ENCODE data around the gene ATP8B3.

The ATP8B3 gene

DNA sequence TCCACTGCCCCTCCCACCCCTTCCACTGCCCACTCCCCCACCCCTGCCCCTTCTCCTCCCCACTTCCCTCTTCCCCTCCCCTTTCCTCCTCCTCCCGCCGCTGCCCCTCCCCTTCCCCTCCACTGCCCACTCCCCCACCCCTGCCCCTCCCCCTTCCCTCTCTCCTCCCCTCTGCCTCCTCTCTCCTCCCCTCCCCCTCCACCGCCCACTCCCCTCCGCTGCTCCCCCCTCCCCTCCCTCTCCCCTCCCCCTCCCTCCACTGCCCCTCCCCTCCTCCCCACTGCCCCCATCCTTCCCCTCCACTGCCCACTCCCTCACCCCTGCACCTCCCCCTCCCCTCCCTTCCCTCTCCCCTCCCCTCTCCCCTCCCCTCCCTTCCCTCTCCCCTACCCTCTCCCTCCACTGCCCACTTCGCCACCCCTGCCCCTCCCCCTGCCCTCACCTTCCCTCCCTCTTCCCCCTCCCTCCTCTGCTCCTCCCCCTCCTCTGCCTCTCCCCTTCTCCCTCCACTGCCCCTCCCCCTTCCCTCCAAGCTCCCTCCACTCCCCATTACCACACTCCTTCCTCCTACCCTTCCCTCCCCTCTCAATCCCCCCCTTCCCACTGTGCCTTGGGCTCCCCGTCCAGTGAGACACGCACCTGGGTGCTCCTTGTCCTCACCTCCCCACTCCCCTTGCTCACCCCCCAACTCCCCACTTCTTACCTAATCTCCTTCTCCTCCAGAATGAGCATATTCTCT is 21.9 kb downstream of the ATP8B3 start:
- no peak for DNase-seq

DNA sequence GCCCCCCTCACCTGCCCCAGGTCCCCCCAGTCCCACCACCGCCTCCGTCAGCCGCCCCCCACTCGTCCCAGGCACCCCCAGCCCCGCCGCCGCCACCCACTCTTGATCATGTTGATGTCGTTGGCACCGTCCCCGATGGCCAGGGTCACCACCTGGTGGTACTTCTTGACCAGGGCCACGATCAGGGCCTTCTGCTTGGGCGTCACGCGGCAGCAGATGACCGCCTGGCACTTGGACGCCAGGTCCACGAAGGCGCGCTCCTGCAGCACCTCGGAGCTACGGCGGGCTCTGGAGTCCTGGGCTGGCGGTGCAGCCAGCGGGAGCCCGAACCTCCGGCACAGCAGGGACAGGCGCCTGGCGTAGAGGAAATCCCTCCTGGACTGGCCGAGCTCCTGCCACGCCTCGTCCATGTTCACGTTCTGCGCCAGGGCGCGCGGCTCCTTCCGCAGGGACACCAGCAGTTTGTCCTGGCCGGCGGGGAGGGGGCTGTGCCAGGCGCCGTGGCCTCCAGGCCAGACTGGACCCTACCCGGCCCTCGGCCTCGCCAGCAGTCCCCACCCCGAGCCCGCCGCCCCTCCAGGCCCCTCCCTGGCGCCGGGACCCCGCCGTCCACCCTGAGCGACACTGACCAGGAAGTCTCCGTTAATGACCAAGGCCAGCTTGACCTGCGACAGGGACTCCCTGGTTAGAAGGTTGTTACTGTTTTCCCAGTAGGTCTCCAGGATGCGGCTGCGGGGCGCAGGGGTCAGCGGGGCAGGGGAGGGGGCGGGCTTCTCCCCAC is 22.6 kb downstream of the ATP8B3 start:
- DNase-seq, result peak in 1 of 2 experiments; percentile 27

DNA sequence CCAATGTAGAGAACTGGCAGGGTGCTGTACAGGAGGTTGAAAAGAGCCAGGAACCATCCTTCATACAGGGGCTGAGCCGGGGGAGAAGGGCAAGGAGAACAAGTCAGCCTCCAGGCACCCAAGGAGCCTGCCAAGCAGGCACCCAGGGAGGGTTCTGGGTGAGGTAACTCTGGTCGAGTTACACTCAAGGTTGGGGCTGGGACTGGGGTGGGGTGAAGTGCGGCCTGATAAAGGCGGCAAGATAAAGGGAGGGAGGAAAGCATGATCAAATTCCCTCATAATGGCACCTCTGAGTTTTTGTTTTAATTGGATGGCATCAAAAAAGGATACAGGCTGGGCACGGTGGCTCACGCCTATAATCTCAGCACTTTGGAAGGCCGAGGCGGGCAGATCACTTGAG is 25.0 kb downstream of the ATP8B3 start:
- DNase-seq, result no peak

DNA sequence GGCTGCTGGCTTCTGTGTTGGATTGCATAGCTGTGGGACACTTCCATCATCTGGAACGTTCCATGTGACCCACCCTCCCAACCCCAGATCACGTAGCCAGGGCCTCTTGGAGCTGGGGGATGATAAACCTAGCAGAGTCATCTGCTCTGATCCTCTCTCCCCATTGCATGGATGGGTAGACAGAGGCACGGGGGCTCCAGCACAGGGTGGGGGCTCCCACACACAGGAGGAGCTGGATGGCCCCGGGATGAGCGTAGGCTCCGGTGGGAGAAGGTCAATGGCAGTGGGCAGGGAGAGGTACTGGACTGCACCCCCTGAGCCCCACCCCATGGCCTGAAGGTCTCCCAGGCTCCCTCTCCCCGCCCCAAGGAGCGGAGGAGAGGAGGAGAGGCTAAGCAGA is 25.4 kb downstream of the ATP8B3 start:
- no peak for DNase-seq

- no peak for DNase-seq
Observed at GRCh38 chr19:1785310-1785709, 26.8 kb downstream of the ATP8B3 start.

- no peak for DNase-seq
Observed at GRCh38 chr19:1783874-1784273, 28.2 kb downstream of the ATP8B3 start.

DNA sequence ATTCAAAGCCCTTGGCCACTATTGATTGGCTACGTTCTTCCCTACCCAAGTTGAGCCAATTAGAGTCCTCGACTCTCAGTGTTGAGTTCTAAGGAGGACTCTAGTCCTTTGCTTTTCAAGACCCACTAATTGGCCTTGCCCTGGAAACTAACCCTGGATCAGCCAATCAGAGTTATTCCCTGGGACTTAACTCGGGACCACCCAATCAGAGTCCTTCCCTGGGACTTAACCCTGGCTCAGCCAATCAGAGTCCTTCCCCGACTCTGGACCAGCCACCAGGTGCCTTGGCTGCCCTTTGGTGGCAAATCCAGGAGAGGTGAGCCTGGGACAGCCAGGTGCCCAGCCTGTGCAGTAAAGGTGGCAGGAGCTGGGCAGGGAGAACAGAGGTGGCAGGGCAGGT is 28.7 kb downstream of the ATP8B3 start:
- no peak for DNase-seq

DNA sequence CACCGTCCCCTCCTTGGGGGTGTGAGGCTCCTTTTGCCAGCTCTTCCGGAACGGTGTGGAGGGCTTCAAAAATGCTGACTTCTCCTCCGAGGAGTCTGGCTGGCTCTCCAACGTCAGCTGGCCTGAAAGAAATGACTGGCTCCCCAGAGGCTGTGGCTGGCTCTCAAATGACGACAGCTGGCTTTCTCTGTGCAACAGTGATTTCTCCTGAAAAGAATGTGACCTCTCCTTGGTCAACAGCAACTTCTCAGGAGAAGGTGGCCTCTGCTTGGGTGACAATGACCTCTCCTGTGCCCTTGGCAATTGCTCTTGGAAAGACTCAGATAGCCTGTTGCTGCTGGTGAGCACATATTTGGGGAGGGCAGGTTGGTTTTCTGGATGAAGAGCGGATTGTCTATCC is 29.6 kb downstream of the ATP8B3 start:
- no peak for DNase-seq

- DNase-seq, result peak in 1 of 2 experiments; percentile 45
Observed at GRCh38 chr19:1780272-1780958, 31.7 kb downstream of the ATP8B3 start.

- DNase-seq, result no peak
Observed at GRCh38 chr19:1779574-1779973, 32.5 kb downstream of the ATP8B3 start.

GRCh38 chr19:1777149-1777548 is 34.9 kb downstream of the ATP8B3 start:
- DNase-seq, result no peak

GRCh38 chr19:1776606-1777147 is 35.4 kb downstream of the ATP8B3 start:
- DNase-seq, result no peak

GRCh38 chr19:1775951-1776605 is 36.0 kb downstream of the ATP8B3 start:
- no peak for DNase-seq

DNA sequence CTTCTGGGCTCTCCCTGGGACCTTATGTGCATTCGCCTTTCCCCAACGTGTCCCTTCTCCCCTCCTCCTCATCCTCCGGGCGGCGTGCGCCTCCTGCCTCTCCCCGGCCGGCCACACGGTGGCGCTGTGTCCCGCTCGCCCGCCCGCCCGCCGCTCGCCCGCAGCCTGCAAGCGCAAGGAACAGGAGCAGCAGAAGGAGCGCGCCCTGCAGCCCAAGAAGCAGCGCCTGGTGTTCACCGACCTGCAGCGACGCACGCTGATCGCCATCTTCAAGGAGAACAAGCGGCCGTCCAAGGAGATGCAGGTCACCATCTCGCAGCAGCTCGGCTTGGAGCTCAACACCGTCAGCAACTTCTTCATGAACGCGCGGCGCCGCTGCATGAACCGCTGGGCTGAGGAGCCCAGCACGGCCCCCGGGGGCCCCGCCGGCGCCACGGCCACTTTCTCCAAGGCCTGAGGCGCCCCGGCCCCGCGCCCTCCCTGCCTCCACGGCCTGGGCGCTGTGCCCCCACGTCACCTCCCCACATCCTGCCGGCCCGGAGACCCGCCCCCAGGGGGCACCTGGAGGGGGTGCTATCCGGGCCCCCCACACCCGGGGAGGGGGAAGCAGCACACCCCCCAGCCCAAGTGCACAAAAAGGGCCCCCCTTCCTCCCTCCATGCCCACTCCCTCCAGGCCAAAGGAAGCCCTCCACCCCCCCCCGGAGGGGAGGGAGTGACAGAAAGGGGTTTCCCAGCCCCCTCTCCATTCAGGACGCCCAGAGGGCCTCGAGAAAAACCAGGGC is 36.9 kb downstream of the ATP8B3 start:
- peak; percentile 42 to 64 for DNase-seq

GRCh38 chr19:1773184-1773583 is 38.9 kb downstream of the ATP8B3 start:
- DNase-seq, result no peak

- no peak for DNase-seq
Observed at GRCh38 chr19:1770866-1771576, 41.1 kb downstream of the ATP8B3 start.

DNA sequence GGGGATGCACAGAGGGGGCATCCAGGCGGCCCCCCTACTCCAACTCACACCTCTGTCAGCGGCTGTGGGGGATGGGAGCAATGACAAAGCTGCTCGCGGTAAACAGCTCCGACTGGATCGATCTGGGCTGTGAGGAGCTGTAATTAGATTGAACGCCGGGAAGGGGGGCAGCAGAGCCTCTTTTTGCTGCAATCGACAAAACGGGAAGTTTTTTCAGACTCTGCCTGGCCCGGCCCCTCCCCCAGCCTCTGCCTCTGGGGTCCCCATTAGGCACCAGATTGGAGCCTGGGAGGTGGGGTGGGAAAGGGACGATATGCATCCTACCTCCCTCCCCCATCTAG is 42.5 kb downstream of the ATP8B3 start:
- no peak for DNase-seq

DNA sequence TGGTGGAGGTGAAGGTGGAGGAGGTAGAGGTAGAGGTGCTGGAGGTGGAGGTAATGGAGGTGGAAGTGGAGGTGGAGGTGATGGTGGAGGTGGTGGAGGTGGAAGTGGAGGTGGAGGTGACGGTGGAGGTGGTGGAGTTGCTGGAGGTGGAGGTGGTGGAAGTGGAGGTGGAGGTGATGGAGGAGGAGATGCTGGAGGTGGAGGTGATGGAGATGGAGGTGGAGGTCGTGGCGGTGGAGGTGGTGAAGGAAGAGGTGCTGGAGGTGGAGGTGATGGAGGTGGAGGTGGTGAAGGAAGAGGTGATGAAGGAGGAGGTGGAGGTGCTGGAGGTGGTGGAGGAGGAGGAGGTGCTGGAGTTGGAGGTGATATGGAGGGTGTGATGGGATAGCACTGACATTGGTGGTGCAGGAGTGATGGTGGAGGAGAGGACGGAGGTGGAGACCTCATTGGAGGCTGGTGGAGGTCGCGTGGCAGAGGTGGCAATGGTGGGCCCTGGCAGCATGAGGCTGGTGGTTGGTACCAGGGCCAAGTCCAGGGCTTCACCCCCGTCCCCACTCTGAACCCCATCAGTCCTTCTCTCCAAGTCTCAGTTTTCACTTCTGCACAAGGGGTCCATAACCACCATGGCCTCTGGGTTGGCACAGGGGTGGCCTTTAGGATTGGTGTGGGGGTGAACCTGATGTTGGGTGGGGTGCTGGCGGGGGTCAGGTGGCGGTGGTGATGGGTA is 43.0 kb downstream of the ATP8B3 start:
- DNase-seq, result no peak

DNA sequence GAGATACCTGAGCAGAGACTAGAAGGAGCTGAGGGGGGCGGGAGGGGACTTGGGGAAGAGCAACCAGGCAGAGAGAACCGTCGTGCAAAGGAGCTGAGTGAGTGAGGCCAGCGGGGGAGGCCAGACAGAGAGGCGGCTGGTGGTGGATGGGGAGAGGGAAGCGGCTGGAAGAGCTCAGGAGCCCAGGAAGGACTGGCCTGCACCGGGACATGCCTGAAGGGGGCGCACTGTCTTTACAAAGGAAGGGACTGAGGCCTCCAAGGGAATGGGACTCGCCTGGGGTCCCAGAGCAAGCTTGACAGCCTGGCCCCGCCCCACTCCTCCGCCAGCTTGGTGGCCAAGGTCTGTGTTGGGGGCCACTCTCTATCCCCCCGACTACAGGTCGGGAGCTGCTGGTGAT is 43.8 kb downstream of the ATP8B3 start:
- no peak for DNase-seq

- peak in 1 of 2 experiments; percentile 42 for DNase-seq
Observed at GRCh38 chr19:1767464-1767933, 44.6 kb downstream of the ATP8B3 start.

Data from NCI-H524 (cell line).